Astrocyte of the spinal cord (primary cell): ENCODE measurements around the gene APOBEC3C.

ENCODE experiments used
- DNase-seq: peaks from one replicate; pipeline ENCODE4 v3.0.0; 2011; ENCODE audit warnings: low read depth, low spot score
- H3K4me3 ChIP-seq: 2 replicates; pipeline ENCODE4 v1.5.1; 2011; ENCODE audit warnings: low read depth, mild to moderate bottlenecking, low read length, moderate library complexity
- in situ Hi-C: cut with HindIII; loops from 2 replicates; pipeline ENCODE4 v1.10.0; 2017; ENCODE audit warnings: low sequenced_read_pairs
- TF ChIP-seq, protein P1 (sequence below): IDR thresholded peaks from 2 replicates; pipeline ENCODE4 v1.5.1; 2012; ENCODE audit warnings: low read depth, mild to moderate bottlenecking, low read length, inconsistent platforms

The APOBEC3C gene

DNA sequence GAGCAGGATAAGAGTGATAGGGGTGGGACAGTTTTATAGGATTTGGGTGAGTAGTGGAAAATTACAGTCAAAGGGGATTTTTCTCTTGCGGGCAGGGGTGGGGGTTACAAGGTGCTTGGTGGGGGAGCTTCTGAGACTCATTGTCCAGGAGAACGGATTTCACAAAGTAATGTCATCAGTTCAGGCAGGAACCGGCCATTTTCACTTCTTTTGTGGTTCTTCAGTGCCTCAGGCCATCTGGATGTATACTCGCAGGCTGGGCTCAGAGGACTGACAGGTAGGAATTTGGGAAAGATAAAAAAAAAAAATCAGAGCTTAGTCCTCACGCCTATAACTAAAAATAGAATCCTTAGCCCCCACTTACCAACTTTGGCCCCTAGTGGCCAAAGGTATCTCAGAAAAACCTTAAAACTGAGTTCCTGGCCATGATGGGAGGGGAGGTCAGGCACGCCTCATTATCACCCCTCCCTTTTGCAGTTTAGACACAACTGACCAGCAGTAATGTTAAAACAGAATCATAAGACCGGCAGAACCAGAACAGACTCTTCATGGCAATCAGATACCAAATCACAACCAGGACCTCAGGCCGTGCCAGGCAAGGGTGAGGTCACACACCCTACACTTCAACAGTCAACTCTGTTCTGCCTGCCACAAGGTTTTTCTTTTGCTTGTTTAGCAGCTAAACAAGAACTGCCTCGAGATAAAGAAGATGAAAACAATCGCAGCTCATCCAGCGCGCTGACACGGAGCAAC is 54.2 kb downstream of the APOBEC3C start:
- TF ChIP-seq, protein P1, sequence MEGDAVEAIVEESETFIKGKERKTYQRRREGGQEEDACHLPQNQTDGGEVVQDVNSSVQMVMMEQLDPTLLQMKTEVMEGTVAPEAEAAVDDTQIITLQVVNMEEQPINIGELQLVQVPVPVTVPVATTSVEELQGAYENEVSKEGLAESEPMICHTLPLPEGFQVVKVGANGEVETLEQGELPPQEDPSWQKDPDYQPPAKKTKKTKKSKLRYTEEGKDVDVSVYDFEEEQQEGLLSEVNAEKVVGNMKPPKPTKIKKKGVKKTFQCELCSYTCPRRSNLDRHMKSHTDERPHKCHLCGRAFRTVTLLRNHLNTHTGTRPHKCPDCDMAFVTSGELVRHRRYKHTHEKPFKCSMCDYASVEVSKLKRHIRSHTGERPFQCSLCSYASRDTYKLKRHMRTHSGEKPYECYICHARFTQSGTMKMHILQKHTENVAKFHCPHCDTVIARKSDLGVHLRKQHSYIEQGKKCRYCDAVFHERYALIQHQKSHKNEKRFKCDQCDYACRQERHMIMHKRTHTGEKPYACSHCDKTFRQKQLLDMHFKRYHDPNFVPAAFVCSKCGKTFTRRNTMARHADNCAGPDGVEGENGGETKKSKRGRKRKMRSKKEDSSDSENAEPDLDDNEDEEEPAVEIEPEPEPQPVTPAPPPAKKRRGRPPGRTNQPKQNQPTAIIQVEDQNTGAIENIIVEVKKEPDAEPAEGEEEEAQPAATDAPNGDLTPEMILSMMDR = no peak
- H3K4me3 ChIP-seq = no peak overlapping the region
- no peak for DNase-seq
- in situ Hi-C loops = no loop called here
